ENCODE results near the gene SUPT3H.
"Not testable (repeated sequence)": the region's sequence is repeated elsewhere in the genome, so short reads cannot be mapped to it uniquely, and the experiment has no call there.

The SUPT3H gene

GRCh38 chr6:44879071-44879470, 498.7 kb downstream of the SUPT3H start:
- not testable (repeated sequence) for DNase-seq (ENCODE audit: low read depth)

- DNase-seq (ENCODE audit: low read depth) = not testable (repeated sequence)
These were observed 501.1 kb downstream of the SUPT3H start for GRCh38 chr6:44876638-44877037.

GRCh38 chr6:44869321-44869897, 508.3 kb downstream of the SUPT3H start:
- no peak for DNase-seq (ENCODE audit: low read depth)

GRCh38 chr6:44868910-44869309, 508.8 kb downstream of the SUPT3H start:
- no peak for DNase-seq (ENCODE audit: low read depth)

GRCh38 chr6:44868335-44868668, 509.4 kb downstream of the SUPT3H start:
- no peak for DNase-seq (ENCODE audit: low read depth)

GRCh38 chr6:44867571-44868334, 510.0 kb downstream of the SUPT3H start:
- no peak for DNase-seq (ENCODE audit: low read depth)

GRCh38 chr6:44865184-44865583, 512.5 kb downstream of the SUPT3H start:
- DNase-seq (ENCODE audit: low read depth) = not testable (repeated sequence)

- DNase-seq (ENCODE audit: low read depth) = no peak
These were observed 517.8 kb downstream of the SUPT3H start for GRCh38 chr6:44859901-44860410.

GRCh38 chr6:44858998-44859397, 518.7 kb downstream of the SUPT3H start:
- no peak for DNase-seq (ENCODE audit: low read depth)

GRCh38 chr6:44856479-44856878, 521.3 kb downstream of the SUPT3H start:
- DNase-seq (ENCODE audit: low read depth) = no peak

GRCh38 chr6:44855562-44856411, 521.9 kb downstream of the SUPT3H start:
- DNase-seq (ENCODE audit: low read depth) = no peak

GRCh38 chr6:44854712-44855443, 522.9 kb downstream of the SUPT3H start:
- no peak for DNase-seq (ENCODE audit: low read depth)

- no peak for DNase-seq (ENCODE audit: low read depth)
These were observed 526.6 kb downstream of the SUPT3H start for GRCh38 chr6:44851176-44851575.

GRCh38 chr6:44850312-44850711, 527.4 kb downstream of the SUPT3H start:
- DNase-seq (ENCODE audit: low read depth) = no peak

- DNase-seq (ENCODE audit: low read depth) = no peak
These were observed 527.9 kb downstream of the SUPT3H start for GRCh38 chr6:44849806-44850205.

- no peak for DNase-seq (ENCODE audit: low read depth)
These were observed 534.0 kb downstream of the SUPT3H start for GRCh38 chr6:44843734-44844133.

- DNase-seq (ENCODE audit: low read depth) = no peak
These were observed 535.1 kb downstream of the SUPT3H start for GRCh38 chr6:44842616-44843015.

- DNase-seq (ENCODE audit: low read depth) = no peak
These were observed 535.9 kb downstream of the SUPT3H start for GRCh38 chr6:44841829-44842228.

- DNase-seq (ENCODE audit: low read depth) = no peak
These were observed 540.0 kb downstream of the SUPT3H start for GRCh38 chr6:44837741-44838140.

- no peak for DNase-seq (ENCODE audit: low read depth)
These were observed 540.5 kb downstream of the SUPT3H start for GRCh38 chr6:44837255-44837654.

- no peak for DNase-seq (ENCODE audit: low read depth)
These were observed 544.5 kb downstream of the SUPT3H start for GRCh38 chr6:44833248-44833647.

GRCh38 chr6:44831002-44831610, 546.6 kb downstream of the SUPT3H start:
- no peak for DNase-seq (ENCODE audit: low read depth)

Measured in HS-5 (cell line).